Endodermal cell (in vitro differentiated cells): ENCODE results near the gene PTPRK. TPM values are rescaled to one million over a fixed set of nuclear protein-coding genes. Genes with fewer than 3 reads are reported as not detected.

Source experiments
- DNase-seq: peaks from one replicate; pipeline ENCODE4 v3.0.0-alpha.2; 2017
- H3K27ac ChIP-seq: 2 replicates; pipeline ENCODE4 v1.5.1; 2013; ENCODE audit warnings: mild to moderate bottlenecking, low read depth, low read length, moderate library complexity
- H3K27me3 ChIP-seq: 2 replicates; pipeline ENCODE4 v1.6.1; 2013; ENCODE audit warnings: mild to moderate bottlenecking, low read length, moderate library complexity; ENCODE audit not compliant: insufficient read depth, control insufficient read depth, poor library complexity, severe bottlenecking
- H3K36me3 ChIP-seq: 2 replicates; pipeline ENCODE4 v1.7.0; 2013; ENCODE audit warnings: mild to moderate bottlenecking, low read length, moderate library complexity; ENCODE audit not compliant: control insufficient read depth, insufficient read depth
- H3K4me1 ChIP-seq: one replicate; pipeline ENCODE4 v1.7.0; 2013; ENCODE audit warnings: low read length; ENCODE audit not compliant: control insufficient read depth, insufficient read depth
- H3K4me3 ChIP-seq: 2 replicates; pipeline ENCODE4 v1.5.1; 2013; ENCODE audit warnings: mild to moderate bottlenecking, low read length, moderate library complexity
- H3K9ac ChIP-seq: 2 replicates; pipeline ENCODE4 v1.6.1; 2013; ENCODE audit warnings: mild to moderate bottlenecking, low read length, moderate library complexity; ENCODE audit not compliant: poor library complexity, severe bottlenecking; ENCODE audit errors: extremely low read depth
- H3K9me3 ChIP-seq: 2 replicates; pipeline ENCODE4 v1.6.1; 2013; ENCODE audit warnings: mild to moderate bottlenecking, low read length, moderate library complexity; ENCODE audit not compliant: control insufficient read depth
- H3K27ac Mint-ChIP-seq: 2 replicates; pipeline ENCODE4 v1.8.0; 2020; ENCODE audit warnings: mixed read lengths
- H3K27me3 Mint-ChIP-seq: 2 replicates; pipeline ENCODE4 v1.8.0; 2021; ENCODE audit warnings: mild to moderate bottlenecking, mixed read lengths; ENCODE audit not compliant: insufficient read depth
- H3K36me3 Mint-ChIP-seq: 2 replicates; pipeline ENCODE4 v1.8.0; 2020; ENCODE audit warnings: low read depth, mixed read lengths
- H3K4me1 Mint-ChIP-seq: 2 replicates; pipeline ENCODE4 v1.8.0; 2020; ENCODE audit warnings: mixed read lengths
- H3K4me3 Mint-ChIP-seq: 2 replicates; pipeline ENCODE4 v1.8.0; 2020; ENCODE audit warnings: mild to moderate bottlenecking, moderate library complexity, mixed read lengths
- H3K9me3 Mint-ChIP-seq: 2 replicates; pipeline ENCODE4 v1.8.0; 2020; ENCODE audit warnings: mild to moderate bottlenecking, mixed read lengths
- WGBS, 2 experiments: methylation state at CpG; one replicate each; pipeline versions ENCODE4 v1.1.5 to v1.1.7; 2013; ENCODE audit warnings: missing lambda C conversion rate in 2 of 2, mixed read lengths in 1 of 2; ENCODE audit not compliant: insufficient coverage in 1 of 2, insufficient read length in 1 of 2; 5-methylcytosine and 5-hydroxymethylcytosine counted together
- total RNA-seq, 2 donors: library from RNA; stranded (reverse); fragmentation: NEBNext Ultra II Directional in 1 of 2; extraction: Animal tissue kit (Norgen Biotek cat#: 25700) in 1 of 2; gene quantifications; 2 replicates in 1 of 2; 3 replicates in 1 of 2; pipeline ENCODE4 v1.2.1, GENCODE V29; 2021
- TF ChIP-seq, protein P1 (sequence below): fragments of 200-600 bp; sonication (generic); conservative IDR thresholded peaks from 2 replicates; pipeline ENCODE4 v1.5.0; 2021; ENCODE audit warnings: antibody characterized with exemption, mild to moderate bottlenecking

Gene PTPRK
- total RNA-seq, 2 donors from 2014 or later = 46.4 to 57.6 TPM

DNA sequence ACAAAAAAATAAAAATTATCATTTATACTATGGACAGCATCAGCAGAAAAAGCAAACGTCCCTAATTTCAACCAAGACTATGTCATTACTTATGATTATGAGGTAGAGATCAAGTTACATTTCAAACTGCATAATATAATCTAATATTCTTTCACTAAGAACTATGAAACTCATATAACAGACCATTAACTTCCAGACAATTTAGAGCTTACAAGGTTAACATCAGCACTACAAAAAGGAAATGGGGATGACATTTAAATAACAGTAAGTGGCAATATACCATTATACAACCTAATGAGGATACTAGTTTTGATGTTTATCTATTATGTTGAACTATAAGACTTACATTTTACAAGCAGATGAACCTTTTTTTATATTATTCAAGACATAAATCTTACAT is 358.6 kb downstream of the PTPRK start:
- DNase-seq = no peak
- Mint-ChIP-seq H3K4me3 (no peak overlapping the region), H3K27ac (no peak overlapping the region), H3K36me3 (no peaks in the 10 kb centered on the region), H3K27me3 (no peaks in the 10 kb centered on the region), H3K4me1 (no peaks in the 10 kb centered on the region), H3K9me3 (no peaks in the 10 kb centered on the region)
- no peaks in the 10 kb centered on the region for H3K27me3 ChIP-seq
- H3K4me3 ChIP-seq = no peak overlapping the region
- TF ChIP-seq, protein P1, sequence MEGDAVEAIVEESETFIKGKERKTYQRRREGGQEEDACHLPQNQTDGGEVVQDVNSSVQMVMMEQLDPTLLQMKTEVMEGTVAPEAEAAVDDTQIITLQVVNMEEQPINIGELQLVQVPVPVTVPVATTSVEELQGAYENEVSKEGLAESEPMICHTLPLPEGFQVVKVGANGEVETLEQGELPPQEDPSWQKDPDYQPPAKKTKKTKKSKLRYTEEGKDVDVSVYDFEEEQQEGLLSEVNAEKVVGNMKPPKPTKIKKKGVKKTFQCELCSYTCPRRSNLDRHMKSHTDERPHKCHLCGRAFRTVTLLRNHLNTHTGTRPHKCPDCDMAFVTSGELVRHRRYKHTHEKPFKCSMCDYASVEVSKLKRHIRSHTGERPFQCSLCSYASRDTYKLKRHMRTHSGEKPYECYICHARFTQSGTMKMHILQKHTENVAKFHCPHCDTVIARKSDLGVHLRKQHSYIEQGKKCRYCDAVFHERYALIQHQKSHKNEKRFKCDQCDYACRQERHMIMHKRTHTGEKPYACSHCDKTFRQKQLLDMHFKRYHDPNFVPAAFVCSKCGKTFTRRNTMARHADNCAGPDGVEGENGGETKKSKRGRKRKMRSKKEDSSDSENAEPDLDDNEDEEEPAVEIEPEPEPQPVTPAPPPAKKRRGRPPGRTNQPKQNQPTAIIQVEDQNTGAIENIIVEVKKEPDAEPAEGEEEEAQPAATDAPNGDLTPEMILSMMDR = no peak
- no peaks in the 10 kb centered on the region for H3K36me3 ChIP-seq
- no peak overlapping the region for H3K27ac ChIP-seq
- H3K4me1 ChIP-seq = no peaks in the 10 kb centered on the region
- no CpG with 5 or more reads among the region's 1 CpG for WGBS, 2 experiments
- H3K9me3 ChIP-seq = no peaks in the 10 kb centered on the region
- no peak overlapping the region for H3K9ac ChIP-seq

DNA sequence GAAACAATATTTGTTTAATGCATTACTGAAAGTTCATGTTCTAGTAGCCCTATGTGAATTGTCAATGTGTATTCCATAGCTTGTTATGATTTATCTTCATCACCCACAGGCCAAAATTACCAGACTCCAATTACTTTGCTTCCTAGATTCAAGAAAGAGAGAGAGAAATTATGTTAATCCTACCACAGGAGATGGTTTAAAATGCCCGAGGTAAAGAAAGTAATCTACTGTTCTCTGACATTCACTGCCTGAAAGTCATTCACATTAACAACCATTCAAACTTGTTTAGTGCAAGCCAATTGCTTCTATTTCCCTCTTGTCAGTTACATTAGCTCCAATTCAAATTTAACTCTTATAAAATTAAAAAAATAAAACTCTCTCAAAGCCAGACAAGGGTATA is 359.1 kb downstream of the PTPRK start:
- H3K9me3 ChIP-seq = no peaks in the 10 kb centered on the region
- no peaks in the 10 kb centered on the region for H3K36me3 ChIP-seq
- no peaks in the 10 kb centered on the region for H3K36me3 Mint-ChIP-seq
- H3K27ac Mint-ChIP-seq = no peak overlapping the region
- no peaks in the 10 kb centered on the region for H3K9me3 Mint-ChIP-seq
- TF ChIP-seq, protein P1 = no peak
- no peaks in the 10 kb centered on the region for H3K27me3 Mint-ChIP-seq
- no peak overlapping the region for H3K4me3 ChIP-seq
- no peaks in the 10 kb centered on the region for H3K4me1 ChIP-seq
- H3K27me3 ChIP-seq = no peaks in the 10 kb centered on the region
- no peak for DNase-seq
- no peak overlapping the region for H3K27ac ChIP-seq
- WGBS, 2 experiments = 84% methylated on average over 1 of the region's 1 CpG; no CpG with 5 or more reads in 1 of the 2 experiments
- no peak overlapping the region for H3K4me3 Mint-ChIP-seq
- H3K4me1 Mint-ChIP-seq = no peaks in the 10 kb centered on the region
- no peak overlapping the region for H3K9ac ChIP-seq

DNA sequence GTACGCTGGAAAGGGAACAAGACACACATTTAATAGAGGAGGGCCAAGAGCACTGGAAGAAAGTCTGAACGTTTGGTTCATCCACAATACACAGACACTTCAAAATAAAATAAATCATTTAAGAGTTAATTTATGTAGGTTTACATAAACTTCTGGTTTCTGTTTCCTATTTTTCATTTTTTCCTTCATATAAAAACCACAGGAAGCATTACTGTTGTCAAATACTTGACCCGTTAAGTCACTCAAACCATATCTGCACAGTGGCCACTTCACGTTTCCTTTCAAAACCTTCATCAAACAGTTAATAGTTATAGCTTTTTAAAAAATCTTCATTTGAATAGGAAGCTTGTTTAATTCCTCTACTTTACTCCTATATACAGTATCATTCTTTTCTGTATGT is 361.9 kb downstream of the PTPRK start:
- Histone ChIP-seq H3K9ac (no peak overlapping the region), H3K27me3 (no peaks in the 10 kb centered on the region), H3K9me3 (no peaks in the 10 kb centered on the region), H3K27ac (no peak overlapping the region), H3K36me3 (no peaks in the 10 kb centered on the region), H3K4me3 (no peak overlapping the region), H3K4me1 (no peaks in the 10 kb centered on the region)
- Mint-ChIP-seq H3K36me3 (no peaks in the 10 kb centered on the region), H3K4me1 (no peaks in the 10 kb centered on the region), H3K9me3 (no peaks in the 10 kb centered on the region), H3K27ac (no peak overlapping the region), H3K27me3 (no peaks in the 10 kb centered on the region), H3K4me3 (no peak overlapping the region)
- 93% methylated on average over 3 of the region's 4 CpGs; no CpG with 5 or more reads in 1 of the 2 experiments for WGBS, 2 experiments
- no peak for DNase-seq
- TF ChIP-seq, protein P1 = no peak
